LHCN-M2 (cell line): ENCODE data around the gene HTR4. TPM values are rescaled to one million over a fixed set of nuclear protein-coding genes. Genes with fewer than 3 reads are reported as not detected.
A peak's percentile ranks its signal among the peaks of the same experiment; 100 is the strongest.
"Not testable (repeated sequence)": the region's sequence is repeated elsewhere in the genome, so short reads cannot be mapped to it uniquely, and the experiment has no call there.

Experiments
- DNase-seq: peaks from one replicate; pipeline ENCODE4 v3.0.0-alpha.2; 2012; ENCODE audit warnings: low read depth
- polyA plus RNA-seq: library from polyadenylated mRNA; unstranded; fragments of >200 nt; gene quantifications from one replicate; pipeline ENCODE4 v1.2.1, GENCODE V29; 2012; ENCODE audit warnings: missing spikeins
- total RNA-seq: library from RNA; depleted of rRNA; stranded (reverse); fragments of >200 nt; gene quantifications from 2 replicates; pipeline ENCODE4 v1.2.3, GENCODE V29; 2014; rRNA removed

Gene HTR4
- 0.26 TPM in 1 of 2 replicates, not detected in the other for total RNA-seq
- polyA plus RNA-seq: not detected

GRCh38 chr5:148653836-148654781 is at the start of gene HTR4:
TSS of gene HTR4 (minus strand) at chr5:148654527. CDS start at chr5:148637014, 17,513 bp downstream.
- no peak for DNase-seq

- no peak for DNase-seq
Observed at GRCh38 chr5:148702019-148702596, 47.8 kb upstream of the HTR4 start.

GRCh38 chr5:148699028-148699427 is 44.7 kb upstream of the HTR4 start:
- no peak for DNase-seq

- DNase-seq: no peak
Observed at GRCh38 chr5:148697809-148698196, 43.5 kb upstream of the HTR4 start.

GRCh38 chr5:148697180-148697808 is 43.0 kb upstream of the HTR4 start:
- DNase-seq: peak; percentile 62

GRCh38 chr5:148696187-148697036 is 42.1 kb upstream of the HTR4 start:
- DNase-seq: no peak

- no peak for DNase-seq
Observed at GRCh38 chr5:148690945-148691344, 36.6 kb upstream of the HTR4 start.

GRCh38 chr5:148688787-148689186 is 34.5 kb upstream of the HTR4 start:
- no peak for DNase-seq

- DNase-seq: no peak
Observed at GRCh38 chr5:148687871-148688270, 33.5 kb upstream of the HTR4 start.

GRCh38 chr5:148687427-148687826 is 33.1 kb upstream of the HTR4 start:
- DNase-seq: peak; percentile 31

GRCh38 chr5:148686660-148687059 is 32.3 kb upstream of the HTR4 start:
- DNase-seq: no peak

- no peak for DNase-seq
Observed at GRCh38 chr5:148685520-148686134, 31.3 kb upstream of the HTR4 start.

GRCh38 chr5:148684528-148684927 is 30.2 kb upstream of the HTR4 start:
- DNase-seq: no peak

GRCh38 chr5:148683651-148684050 is 29.3 kb upstream of the HTR4 start:
- DNase-seq: no peak

- no peak for DNase-seq
Observed at GRCh38 chr5:148682058-148683026, 28.0 kb upstream of the HTR4 start.

- DNase-seq: no peak
Observed at GRCh38 chr5:148681157-148682057, 27.1 kb upstream of the HTR4 start.

GRCh38 chr5:148673704-148674103 is 19.4 kb upstream of the HTR4 start:
- DNase-seq: not testable (repeated sequence)

GRCh38 chr5:148666353-148666752 is 12.0 kb upstream of the HTR4 start:
- peak; percentile 7 for DNase-seq

- no peak for DNase-seq
Observed at GRCh38 chr5:148665431-148665830, 11.1 kb upstream of the HTR4 start.
